RPMI8226 (cell line): ENCODE data around the gene PACS1.

Source experiments
- DNase-seq: peaks from one replicate; pipeline ENCODE4 v3.0.0-alpha.2; 2015

The PACS1 gene

DNA sequence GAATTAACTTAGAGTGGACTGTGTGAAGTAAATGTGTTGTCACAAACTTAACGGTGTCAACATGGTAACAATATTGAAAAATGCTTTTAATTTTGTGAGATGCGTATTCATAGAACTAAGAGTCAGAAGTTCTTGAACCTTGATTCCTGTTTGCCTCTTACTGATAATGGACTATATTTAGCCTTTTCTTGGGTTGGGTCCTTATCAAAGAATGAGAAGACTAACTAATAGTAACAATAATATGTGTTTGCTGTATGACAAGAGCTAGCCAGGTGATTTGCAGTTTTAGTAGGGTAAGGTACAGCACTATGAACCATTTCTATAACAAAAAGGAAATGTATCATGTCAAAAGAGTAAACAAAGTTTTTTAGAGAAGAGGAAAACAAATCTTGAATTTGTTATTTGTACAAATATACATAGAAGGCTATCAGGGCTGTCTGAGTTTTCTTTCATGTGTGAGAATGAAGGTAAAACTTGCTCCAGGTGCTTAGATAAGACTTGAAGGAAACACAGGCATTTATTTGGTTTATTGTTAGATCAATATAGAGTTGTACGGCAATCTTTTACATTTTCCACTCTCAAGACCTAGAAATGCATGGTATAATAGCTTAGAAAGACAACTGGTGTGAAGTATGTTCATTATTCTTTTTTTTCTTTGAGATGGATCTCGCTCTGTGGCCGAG, 74.1 kb downstream of the PACS1 start:
- no peak for DNase-seq

DNA sequence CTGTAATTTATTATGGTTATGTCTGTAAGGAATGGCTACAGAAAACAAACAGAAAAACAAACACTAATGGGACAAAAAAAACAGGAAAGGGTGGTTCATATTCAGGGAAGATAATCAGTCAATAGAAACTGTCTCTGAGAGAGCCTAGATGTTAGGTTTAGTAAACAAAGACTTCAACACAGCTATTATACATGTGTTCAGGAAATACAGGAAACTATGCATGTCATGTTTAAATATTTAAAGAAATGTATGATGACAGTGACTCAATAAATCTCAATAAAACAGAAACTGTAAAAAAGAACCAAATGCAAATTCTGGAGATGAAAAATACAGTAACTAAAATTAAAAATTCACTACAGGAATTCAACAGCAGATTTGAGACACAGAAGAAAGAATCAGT, 76.0 kb downstream of the PACS1 start:
- DNase-seq: no peak

DNA sequence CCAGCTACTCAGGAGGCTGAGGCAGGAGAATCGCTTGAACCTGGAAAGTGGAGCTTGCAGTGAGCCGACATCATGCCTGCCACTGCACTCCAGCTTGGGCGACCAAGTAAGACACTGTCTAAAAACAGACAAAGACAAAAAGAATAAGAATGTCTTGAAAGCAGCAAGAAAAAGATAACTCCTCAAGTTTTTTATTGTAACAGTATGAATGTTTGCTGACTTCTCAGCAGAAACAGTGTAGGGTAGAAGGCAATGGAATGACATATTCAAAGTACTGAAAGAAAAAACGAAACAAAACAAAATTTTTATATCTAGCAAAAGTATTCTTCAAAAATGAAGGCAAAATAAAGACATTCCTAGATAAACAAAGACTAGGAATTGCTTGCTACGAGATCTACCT, 76.9 kb downstream of the PACS1 start:
- no peak for DNase-seq

DNA sequence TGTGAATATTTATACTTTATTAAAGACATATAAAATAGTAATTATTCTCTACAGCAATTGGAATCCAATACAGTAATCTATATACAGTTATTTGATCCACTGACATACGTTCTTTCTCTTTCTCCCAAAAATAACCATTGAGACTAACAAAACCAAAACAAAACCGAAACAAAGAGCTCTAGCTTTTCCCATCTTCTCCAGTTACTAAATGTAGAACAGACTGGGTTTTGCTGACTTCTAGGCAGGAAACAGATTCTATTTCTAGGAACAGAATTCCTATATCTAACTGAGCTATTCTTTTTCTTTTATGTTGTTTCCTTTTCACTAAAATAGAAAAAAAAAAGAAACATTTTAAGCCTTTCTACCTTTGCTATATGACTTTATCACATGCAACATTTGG, 80.1 kb downstream of the PACS1 start:
- no peak for DNase-seq

DNA sequence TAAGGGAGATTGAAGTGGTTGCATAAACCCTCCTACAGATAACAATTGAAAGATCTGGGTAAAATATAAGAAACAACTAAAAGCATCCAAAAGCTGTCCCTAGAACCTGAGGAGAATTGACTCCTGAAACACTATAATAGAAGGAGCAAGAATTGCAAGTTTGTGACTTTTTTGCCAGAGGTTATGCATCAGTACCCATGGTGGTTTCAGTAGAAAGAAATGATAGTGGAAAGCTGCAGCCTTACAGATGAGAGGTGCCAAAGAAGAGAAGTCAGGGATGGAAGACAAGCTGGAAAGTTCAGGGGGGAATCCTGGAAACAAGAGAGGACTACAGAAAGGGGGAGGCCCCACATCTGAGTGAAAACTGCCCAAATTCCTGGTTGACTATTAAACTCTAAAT, 80.7 kb downstream of the PACS1 start:
- no peak for DNase-seq

DNA sequence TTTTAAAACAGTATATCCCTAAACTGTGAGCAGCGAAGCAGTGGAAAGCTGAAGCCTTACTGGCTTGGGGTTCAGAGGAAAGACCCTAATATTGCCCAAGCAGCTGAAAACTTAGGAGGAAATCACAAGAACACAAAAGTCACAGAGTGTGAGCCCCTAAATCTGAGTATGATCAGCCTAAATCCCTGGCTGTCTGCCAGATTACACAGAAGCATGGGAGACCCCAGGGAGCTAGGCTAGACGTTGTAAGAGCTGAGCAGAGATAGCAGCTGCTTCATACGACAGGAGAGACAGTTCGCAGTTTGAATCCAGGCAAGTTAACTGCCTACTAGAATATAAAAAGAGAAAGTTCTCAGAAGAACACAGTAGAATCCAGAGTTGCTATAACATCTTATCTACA, 81.2 kb downstream of the PACS1 start:
- no peak for DNase-seq

DNA sequence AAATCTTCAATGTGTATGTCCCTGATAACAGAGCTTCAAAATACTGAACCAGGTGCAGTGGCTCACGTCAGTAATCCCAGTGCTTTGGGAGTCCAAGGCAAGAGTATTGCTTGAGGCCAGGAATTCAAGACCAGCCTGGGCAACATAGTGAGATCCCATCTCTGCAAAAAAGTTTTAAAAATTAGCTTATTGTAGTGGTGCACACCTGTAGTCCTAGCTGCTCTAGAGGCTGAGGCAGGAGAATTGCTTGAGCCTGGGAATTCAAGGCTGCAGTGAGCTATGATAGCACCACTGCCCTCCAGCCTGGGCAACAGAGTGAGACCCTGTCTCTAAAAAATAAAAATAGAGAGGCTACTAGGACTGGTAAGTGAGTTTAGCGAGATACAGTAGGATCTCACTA, 84.0 kb downstream of the PACS1 start:
- no peak for DNase-seq

DNA sequence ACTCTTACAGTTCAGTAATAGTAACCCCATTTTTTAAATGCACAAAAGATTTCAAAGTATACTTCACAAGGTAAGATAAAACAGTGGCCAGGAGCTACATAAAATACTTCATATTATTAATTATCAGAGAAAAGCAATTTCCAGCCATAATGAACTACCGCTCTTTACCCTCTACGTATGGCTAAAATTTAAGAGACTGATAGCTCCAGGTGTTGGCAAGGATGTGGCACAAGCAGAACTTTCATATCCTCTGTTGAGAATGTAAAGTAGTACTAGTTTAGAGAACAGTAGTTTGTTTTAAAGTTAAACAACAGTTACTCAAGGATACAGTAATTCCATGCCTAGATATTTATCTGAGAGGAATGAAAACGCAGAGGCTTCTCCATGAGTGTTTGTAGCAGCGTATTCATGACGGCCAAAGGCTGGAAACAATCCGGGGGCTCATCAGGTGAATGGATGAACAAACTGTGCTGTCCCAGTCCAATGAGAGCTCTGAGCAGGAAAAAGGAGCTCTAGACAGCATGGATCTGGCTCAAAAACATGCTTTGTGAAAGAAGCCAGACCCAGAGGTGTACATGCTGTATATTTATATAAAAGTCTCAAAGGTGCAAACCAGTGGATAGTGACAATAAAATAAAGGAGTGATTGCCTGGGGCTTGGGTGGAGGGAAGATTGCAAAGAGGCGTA, 85.5 kb downstream of the PACS1 start:
- DNase-seq: no peak

DNA sequence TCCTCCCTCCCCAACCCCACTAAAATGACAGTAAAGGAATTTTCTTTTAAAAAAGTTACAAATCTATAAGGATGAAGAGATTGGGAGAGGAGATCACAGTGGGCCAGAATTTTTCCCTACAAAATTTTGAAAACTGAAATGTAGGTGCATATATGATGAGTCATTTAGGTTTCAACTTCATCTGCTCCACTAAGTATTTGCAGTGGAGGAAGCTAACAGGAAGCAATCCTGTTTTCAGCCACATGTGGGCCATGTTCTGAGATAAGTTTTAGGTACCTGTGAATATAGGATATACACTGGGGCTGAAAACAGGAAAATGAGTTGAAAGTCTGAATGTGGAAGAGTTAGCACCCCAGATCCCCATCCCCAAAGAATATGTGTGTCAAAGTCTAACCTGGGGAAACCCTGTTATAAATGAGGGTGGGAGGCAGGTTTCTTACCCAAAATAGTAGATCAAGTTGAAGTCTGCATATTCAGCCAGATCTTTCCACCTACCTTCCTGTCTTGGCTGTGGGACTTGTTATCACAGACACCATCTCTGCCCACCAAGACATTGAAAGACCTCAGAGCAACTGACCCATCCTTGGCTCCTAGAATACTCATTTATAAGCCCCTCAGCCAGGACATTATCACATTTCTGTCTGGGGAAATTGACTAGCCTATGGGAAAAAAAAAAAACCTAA, 87.3 kb downstream of the PACS1 start:
- peak; percentile 29 for DNase-seq

DNA sequence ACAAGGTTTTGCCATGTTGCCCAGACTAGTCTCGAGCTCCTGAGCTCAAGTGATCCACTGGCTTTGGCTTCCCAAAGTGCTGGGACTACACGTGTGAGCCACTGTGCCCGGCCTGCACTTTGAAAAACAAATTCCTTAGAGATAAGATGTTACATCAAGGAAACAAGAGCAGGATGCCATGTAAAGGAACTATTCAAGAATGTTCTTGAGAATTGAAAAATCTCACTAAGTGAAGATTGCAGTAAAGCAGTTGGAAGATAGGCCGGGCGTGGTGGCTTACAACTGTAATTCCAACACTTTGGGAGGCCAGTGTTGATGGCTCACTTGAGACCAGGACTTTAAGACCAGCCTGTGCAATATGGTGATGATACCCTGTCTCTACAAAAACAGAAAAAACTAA, 88.1 kb downstream of the PACS1 start:
- DNase-seq: no peak

DNA sequence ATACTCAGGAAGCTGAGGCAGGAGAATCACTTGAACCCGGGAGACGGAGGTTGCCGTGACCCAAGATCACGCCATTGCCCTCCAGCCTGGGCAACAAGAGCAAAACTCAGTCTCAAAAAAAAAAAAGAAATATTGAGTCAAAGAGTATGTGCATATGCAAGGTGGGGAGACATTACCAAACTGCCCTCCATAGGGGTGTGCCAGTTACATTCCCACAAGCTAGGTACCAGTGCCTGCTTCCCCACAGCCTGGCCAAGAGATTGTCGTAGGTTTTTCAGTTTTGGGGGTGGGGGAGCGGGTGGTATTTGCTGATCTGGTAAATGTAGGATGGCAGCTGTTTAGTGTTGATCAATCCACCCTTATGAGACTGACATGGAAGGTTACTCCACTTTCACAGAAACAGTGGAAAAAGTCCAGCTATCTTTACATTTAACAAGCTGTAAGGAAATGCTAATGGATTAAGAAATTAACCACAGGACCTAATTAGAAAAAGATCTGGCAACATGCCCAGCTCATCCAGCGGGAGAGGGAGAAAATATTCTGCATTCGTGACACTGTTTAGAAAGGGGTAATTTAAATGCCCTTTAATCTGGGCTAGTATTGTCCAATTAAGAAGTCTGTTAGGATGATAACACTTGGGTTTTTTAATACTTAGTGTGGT, 89.4 kb downstream of the PACS1 start:
- no peak for DNase-seq

DNA sequence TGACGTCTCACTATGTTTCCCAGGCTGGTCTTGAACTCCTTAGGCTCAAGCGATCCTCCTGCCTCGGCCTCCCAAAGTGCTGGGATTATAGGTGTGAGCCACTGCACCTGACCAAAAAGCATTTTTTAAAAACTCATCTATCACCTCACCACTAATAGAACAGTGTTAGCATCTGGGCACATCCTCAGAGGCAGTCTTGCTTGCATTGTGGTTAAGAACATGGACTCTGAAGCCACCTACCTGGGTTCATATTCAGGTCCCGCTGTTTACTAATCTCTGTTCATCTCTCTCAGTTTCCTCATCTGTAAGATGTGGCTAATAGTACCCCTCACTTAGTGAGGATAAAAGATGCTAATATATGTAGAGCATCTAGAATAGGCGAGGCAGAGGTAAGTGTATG, 90.6 kb downstream of the PACS1 start:
- DNase-seq: no peak

DNA sequence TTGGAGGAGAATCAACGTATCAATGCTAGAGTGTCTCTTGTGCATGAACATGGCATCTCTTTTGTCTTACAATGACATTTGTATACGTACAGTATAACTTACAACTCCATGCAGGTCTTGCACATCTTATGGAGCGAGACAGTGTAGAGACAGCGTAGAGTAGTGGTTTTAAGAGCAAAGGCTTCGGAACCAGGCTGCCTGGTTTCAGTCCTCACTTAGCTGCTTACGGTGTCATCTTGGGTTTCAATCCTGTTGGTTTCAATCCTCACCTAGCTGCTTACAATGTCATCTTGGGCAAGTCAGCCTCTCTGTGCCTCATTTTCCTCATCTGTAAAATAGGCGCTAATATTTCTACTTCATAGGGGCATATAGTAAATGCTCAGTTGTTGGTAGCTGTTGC, 98.2 kb downstream of the PACS1 start:
- no peak for DNase-seq

DNA sequence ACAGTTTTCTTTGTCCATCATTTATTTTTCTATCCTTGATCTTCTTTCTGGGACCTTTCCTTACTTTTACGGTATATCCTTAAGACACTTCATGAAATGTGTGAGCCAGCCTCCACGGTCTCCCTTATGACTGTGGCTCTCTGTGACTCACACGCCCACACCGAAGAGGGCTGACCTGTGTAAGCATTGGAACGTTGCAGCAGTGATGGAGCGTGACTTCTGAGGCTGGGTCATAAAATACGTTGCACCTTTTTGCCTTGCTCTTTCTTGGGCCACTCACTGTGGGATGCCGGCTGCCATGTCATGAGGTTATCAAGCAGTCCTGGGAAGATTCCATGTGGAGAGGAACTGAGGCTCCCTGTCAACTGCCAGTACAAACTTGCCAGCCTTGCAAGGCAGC, 102.1 kb downstream of the PACS1 start:
- DNase-seq: no peak

DNA sequence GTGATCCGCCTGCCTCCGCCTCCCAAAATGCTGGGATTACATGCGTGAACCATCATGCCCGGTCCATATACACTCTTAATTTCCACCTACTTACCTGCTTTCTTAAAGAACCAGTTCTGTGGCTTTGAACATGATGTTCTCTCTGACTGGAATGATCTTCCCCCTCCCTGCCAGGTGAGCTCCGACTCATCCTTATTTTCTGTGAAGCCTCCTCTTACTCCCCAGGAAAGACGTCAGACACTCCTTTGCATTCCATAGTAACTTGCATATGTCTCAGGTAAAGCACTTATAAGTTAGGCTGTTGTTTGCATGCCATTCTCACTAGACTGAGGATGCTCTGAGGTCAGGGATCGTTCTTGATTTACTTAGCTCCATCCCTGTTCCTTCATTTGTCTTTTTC, 106.6 kb downstream of the PACS1 start:
- no peak for DNase-seq

DNA sequence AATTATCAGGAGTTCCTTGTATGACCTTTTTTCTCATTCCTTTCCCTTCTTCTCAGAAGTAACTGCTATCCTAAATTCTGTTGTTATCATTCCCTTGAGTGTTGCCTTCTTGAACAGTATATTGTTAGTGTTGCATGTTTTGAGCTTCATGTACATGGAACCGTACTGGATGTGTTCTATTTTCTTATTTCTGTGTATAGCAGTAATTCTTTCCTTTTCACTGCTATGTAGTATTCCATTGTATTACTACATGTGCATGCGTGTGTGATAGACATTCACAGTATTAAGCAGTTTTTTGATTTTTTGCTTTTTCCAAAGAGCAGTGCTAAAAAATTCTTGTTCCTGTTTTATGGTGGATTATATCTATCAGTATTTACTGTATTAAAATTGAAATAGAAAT, 108.1 kb downstream of the PACS1 start:
- no peak for DNase-seq

DNA sequence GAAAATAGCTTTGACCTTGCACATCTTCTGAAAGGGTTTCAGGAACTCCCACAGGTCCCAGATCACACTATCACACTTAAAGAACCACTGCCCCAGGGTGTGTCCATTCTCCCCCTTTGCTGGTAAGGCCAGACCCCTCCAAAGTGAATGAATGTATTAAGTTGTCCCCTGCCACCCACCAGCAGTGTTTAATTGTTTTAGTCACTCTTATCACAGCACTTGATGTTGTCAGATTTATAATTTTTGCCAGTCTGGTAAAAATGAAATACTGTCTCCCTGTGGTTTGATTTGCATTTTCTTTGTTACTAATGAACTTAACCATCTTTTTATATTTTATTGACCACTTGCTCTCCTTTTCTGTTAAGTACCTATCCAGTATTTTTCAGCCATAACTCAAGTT, 108.8 kb downstream of the PACS1 start:
- DNase-seq: no peak

DNA sequence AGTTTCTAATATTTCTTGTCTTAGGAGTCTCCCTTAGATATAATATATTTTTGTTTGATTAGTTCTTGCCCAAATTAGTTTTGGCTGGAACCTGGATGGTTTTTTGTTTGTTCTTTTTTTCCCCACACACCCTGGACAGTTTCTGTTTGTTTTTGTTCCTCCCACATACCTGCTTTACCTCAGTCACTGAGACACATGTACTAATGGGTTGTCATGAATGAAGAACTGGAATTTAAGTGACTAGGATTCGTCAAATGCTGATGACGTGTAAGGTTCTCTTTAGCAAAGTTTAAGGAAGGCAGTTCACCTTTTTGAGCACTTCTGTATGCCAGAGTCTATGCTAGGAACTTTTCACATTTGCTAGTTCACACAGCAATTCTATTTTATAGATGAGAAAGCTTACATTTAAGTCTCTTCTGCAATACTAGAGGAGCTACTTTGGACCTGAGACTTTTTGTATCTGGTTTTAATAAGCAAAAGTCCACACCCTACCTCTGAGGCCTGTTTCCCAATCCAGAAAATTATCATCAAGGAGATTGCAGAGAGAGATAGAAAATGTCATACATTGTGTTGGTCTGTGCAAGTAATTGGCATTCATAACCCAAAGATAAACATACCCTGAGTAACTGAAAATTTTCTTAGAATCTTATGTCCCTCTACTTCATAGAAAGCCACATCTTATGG, 111.7 kb downstream of the PACS1 start:
- DNase-seq: no peak

DNA sequence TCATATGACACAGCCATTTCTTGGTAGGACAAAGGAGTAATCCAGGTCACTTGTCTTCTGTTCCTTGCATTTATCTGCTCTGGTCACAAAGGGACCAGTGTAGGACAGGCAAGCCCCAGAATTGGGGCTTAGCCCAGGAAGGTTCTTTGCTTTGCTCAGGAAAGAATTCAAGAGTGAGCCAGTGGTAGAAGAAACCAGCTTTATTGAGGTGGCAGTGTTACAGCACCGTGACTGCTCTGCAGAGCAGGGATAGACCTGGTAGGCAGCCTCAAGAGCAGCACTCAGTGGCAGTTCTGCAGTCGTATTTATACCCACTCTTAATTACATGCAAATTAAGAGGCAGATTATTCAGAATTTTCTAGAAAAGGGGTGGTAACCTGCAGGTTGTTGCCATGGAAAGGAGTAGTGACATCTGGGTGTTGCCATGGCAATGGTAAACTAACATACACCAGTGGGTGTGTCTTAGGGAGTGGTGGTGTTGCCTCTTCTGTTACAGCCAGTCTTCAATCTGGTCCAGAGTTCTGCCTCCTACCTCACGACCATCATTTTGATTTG, 113.5 kb downstream of the PACS1 start:
- DNase-seq: peak; percentile 35

DNA sequence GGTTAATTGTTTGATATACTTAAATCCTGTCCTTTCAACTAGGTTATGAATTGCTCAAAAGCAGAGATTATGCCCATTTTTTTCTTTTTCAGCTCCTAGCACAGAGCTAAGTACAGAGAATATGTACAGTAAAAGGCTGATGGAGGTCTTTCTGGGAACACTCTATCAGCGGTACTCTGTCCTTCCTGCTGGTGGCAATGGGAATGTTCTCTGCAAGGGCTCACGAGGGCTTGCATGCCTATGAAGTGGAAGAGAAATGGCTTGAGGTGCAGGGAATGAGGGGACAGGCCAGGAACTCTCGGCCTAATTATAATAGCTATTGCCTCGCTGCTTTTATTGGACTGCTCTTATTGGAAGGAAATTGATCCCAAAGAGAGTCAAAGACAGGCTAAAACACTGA, 114.7 kb downstream of the PACS1 start:
- DNase-seq: no peak

DNA sequence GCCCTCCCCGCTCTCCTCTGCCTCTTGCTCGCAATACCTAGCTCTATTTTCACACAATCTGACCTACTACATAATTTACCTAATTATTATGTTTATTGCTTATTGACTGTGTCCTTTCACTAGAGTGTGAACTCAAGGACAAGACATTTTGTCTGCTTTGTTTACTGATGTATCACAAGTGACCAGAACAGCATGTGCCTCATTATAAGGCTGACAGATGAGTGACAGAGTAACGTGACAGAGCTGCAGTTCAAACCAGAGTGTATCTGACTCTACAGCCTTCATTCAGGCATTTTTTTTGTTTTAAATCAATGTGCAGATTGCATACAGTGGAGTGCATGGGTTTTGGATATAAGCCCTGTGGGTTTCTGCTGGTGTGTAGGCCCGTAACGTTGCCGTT, 116.4 kb downstream of the PACS1 start:
- DNase-seq: no peak

DNA sequence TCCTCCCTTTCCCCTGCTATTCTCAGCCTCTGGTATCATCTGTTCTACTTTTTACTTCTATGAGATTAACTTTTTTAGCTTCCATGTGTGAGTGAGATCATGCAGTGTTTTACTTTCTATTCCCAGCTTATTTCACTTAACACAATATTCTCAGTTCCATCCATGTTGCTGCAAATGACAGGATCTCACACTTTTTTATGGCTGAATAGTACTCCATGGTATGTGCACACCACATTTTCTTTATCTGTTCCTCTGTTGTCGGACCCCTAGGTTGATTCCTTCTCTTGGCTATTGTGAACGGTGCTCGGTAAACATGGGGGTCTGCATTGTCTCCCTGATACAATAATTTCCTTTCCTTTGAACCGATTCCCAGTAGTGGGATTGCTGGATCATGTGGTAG, 117.4 kb downstream of the PACS1 start:
- DNase-seq: no peak

DNA sequence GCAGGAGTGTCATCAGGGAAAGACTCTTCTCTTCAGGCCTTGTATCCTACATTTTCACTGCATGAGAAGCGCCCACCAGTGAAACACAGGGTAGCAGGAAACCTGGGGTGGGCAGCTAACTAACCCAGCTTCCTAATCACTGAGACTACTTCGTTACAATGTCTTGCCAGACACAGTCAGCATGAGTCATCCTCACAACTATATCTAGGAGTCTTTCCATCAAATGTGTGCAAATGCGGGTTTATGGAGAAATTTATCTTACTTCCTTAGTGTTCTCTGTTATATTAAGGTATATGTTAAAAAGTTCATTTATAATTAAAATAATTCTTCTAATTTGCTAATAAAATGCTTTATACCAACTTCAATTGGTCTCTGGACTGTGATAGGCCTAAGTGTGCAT, 118.5 kb downstream of the PACS1 start:
- DNase-seq: no peak
